HG02852 (cell line): ENCODE measurements around the gene SMIM7.

Experiments
- ATAC-seq: cut with Tn5 transposase; IDR thresholded peaks from one replicate; pipeline ENCODE4 v1.9.1; 2021; ENCODE audit warnings: mild to moderate bottlenecking, moderate library complexity; ENCODE audit not compliant: unreplicated experiment

SMIM7 gene

GRCh38 chr19:16623576-16623975 is 36.4 kb downstream of the SMIM7 start:
- ATAC-seq = no peak

- ATAC-seq = no peak
These were observed 36.9 kb downstream of the SMIM7 start for GRCh38 chr19:16623066-16623465.

- no peak for ATAC-seq
These were observed 38.7 kb downstream of the SMIM7 start for GRCh38 chr19:16621165-16621800.

GRCh38 chr19:16620584-16620983 is 39.4 kb downstream of the SMIM7 start:
- no peak for ATAC-seq

GRCh38 chr19:16620018-16620417 is 39.9 kb downstream of the SMIM7 start:
- ATAC-seq = no peak

GRCh38 chr19:16619457-16619856 is 40.5 kb downstream of the SMIM7 start:
- ATAC-seq = no peak

GRCh38 chr19:16618248-16618647 is 41.7 kb downstream of the SMIM7 start:
- ATAC-seq = no peak

GRCh38 chr19:16615808-16616207 is 44.1 kb downstream of the SMIM7 start:
- ATAC-seq = no peak

- ATAC-seq = no peak
These were observed 45.0 kb downstream of the SMIM7 start for GRCh38 chr19:16614941-16615340.

GRCh38 chr19:16613841-16614240 is 46.1 kb downstream of the SMIM7 start:
- ATAC-seq = no peak

- no peak for ATAC-seq
These were observed 47.3 kb downstream of the SMIM7 start for GRCh38 chr19:16612636-16613035.

- no peak for ATAC-seq
These were observed 48.8 kb downstream of the SMIM7 start for GRCh38 chr19:16611121-16611520.

GRCh38 chr19:16609511-16610200 is 50.3 kb downstream of the SMIM7 start:
- ATAC-seq = no peak

- ATAC-seq = no peak
These were observed 51.6 kb downstream of the SMIM7 start for GRCh38 chr19:16608290-16608739.

GRCh38 chr19:16607819-16608218 is 52.1 kb downstream of the SMIM7 start:
- no peak for ATAC-seq

- no peak for ATAC-seq
These were observed 54.4 kb downstream of the SMIM7 start for GRCh38 chr19:16605553-16605994.

GRCh38 chr19:16605115-16605514 is 54.8 kb downstream of the SMIM7 start:
- no peak for ATAC-seq

GRCh38 chr19:16604615-16605014 is 55.3 kb downstream of the SMIM7 start:
- ATAC-seq = no peak

GRCh38 chr19:16603090-16603489 is 56.9 kb downstream of the SMIM7 start:
- ATAC-seq = no peak

GRCh38 chr19:16601378-16602052 is 58.4 kb downstream of the SMIM7 start:
- ATAC-seq = no peak

GRCh38 chr19:16600824-16601223 is 59.1 kb downstream of the SMIM7 start:
- no peak for ATAC-seq
